Prostate gland (tissue), 2 donors: ENCODE results near the gene MRPL58. TPM values are rescaled to one million over a fixed set of nuclear protein-coding genes. Genes with fewer than 3 reads are reported as not detected.

Source experiments
- small RNA-seq, 2 donors: library from RNA; depleted of rRNA; stranded (forward); fragments of <200 nt; gene quantifications; one replicate each; pipeline ENCODE3, GENCODE V24; 2016
- total RNA-seq, 2 donors: library from RNA; depleted of rRNA; stranded (reverse); fragments of >200 nt; gene quantifications; one replicate each; pipeline ENCODE4 v1.1.0, GENCODE V29; 2016

MRPL58 gene
- total RNA-seq, 2 donors from 2014 or later, result 28.4 to 73.8 TPM

Small RNAs within 50 kb of the gene (small RNA-seq; reads per million reads assigned to genes)
- gene AC111186.1 (0 reads per million in 2 donors), gene RN7SL573P (0 reads per million in 2 donors), gene RNU6-362P (0 reads per million in 2 donors)

Other genes starting within 250 kb of the MRPL58 start
- 10 to 100 TPM; 29.6 to 49.3 TPM for gene NAT9, start 236.3 kb upstream of the MRPL58 start, total RNA-seq
- gene GRIN2C, start 152.8 kb upstream of the MRPL58 start, total RNA-seq, result 1 to 10 TPM in 1 of 2 donors, not detected in 1; 3.6 TPM
- 100 to 1,000 TPM in 1 of 2 donors, 10 to 100 TPM in 1; 24.6 to 182 TPM for gene FDXR, start 139.7 kb upstream of the MRPL58 start, total RNA-seq
- not detected for gene FADS6, start 119.0 kb upstream of the MRPL58 start, total RNA-seq
- gene USH1G, start 89.4 kb upstream of the MRPL58 start, total RNA-seq, result 1 to 10 TPM in 1 of 2 donors, not detected in 1; 1.1 TPM
- gene OTOP2, start 88.4 kb upstream of the MRPL58 start, total RNA-seq, result under 1 TPM in 1 of 2 donors, not detected in 1; 0.85 TPM
- not detected for gene OTOP3, start 76.8 kb upstream of the MRPL58 start, total RNA-seq
- 100 to 1,000 TPM in 1 of 2 donors, 10 to 100 TPM in 1; 87.1 to 101 TPM for gene HID1, start 39.9 kb upstream of the MRPL58 start, total RNA-seq
- gene CDR2L, start 25.0 kb upstream of the MRPL58 start, total RNA-seq, result 10 to 100 TPM; 13.7 to 34.9 TPM
- 100 to 1,000 TPM; 116 to 201 TPM for gene ATP5PD, start 34.3 kb downstream of the MRPL58 start, total RNA-seq
- gene KCTD2, start 34.6 kb downstream of the MRPL58 start, total RNA-seq, result 100 to 1,000 TPM in 1 of 2 donors, 10 to 100 TPM in 1; 24.4 to 104 TPM
- 10 to 100 TPM; 65.0 to 66.4 TPM for gene SLC16A5, start 75.3 kb downstream of the MRPL58 start, total RNA-seq
- 10 to 100 TPM; 13.6 to 15.1 TPM for gene ARMC7, start 97.3 kb downstream of the MRPL58 start, total RNA-seq
- 100 to 1,000 TPM; 120 to 166 TPM for gene NT5C, start 119.1 kb downstream of the MRPL58 start, total RNA-seq
- 100 to 1,000 TPM in 1 of 2 donors, 10 to 100 TPM in 1; 97.9 to 132 TPM for gene JPT1, start 141.8 kb downstream of the MRPL58 start, total RNA-seq
- gene SUMO2, start 170.3 kb downstream of the MRPL58 start, total RNA-seq, result 10 to 100 TPM; 79.7 to 97.2 TPM
- gene NUP85, start 193.0 kb downstream of the MRPL58 start, total RNA-seq, result 10 to 100 TPM; 41.0 to 46.7 TPM
- gene GGA3, start 248.9 kb downstream of the MRPL58 start, total RNA-seq, result 10 to 100 TPM; 18.9 to 43.3 TPM
- gene MRPS7, start 249.2 kb downstream of the MRPL58 start, total RNA-seq, result 10 to 100 TPM; 40.8 to 45.3 TPM